GM12892 (cell line): Measurements from ENCODE around the gene PPP5C.
"Not testable (repeated sequence)": the region's sequence is repeated elsewhere in the genome, so short reads cannot be mapped to it uniquely, and the experiment has no call there.

Experiments
- DNase-seq: peaks from one replicate; pipeline ENCODE4 v3.0.0; 2011; ENCODE audit not compliant: insufficient read length
- FAIRE-seq: peaks from 2 replicates; lab custom pipeline; 2011; peaks lifted over from hg19 to GRCh38; lab: Jason Lieb, UNC
- POLR2A ChIP-seq: IDR thresholded peaks from 2 replicates; pipeline ENCODE4 v1.6.1; 2011; ENCODE audit warnings: low read depth, low read length, control low read depth
- POLR2AphosphoS5 ChIP-seq: IDR thresholded peaks from 2 replicates; pipeline ENCODE4 v1.6.1; 2011; ENCODE audit warnings: low read depth, low read length, control low read depth
- TAF1 ChIP-seq: IDR thresholded peaks from 2 replicates; pipeline ENCODE4 v1.6.1; 2011; ENCODE audit warnings: low read depth, mild to moderate bottlenecking, control low read depth, low read length, borderline replicate concordance

Gene PPP5C

GRCh38 chr19:46411088-46411924 is 64.4 kb downstream of the PPP5C start:
- no peak for FAIRE-seq
- no peak for TF ChIP-seq POLR2AphosphoS5
- no peak for TF ChIP-seq TAF1
- no peak for TF ChIP-seq POLR2A
- DNase-seq = no peak

GRCh38 chr19:46411925-46412649 is 65.2 kb downstream of the PPP5C start:
- no peak for TF ChIP-seq TAF1
- TF ChIP-seq POLR2A = no peak
- TF ChIP-seq POLR2AphosphoS5 = no peak
- FAIRE-seq (no peak), DNase-seq (no peak)

- DNase-seq = no peak
- FAIRE-seq = no peak
- TF ChIP-seq POLR2AphosphoS5 (no peak), POLR2A (no peak), TAF1 (no peak)
Observed at GRCh38 chr19:46412650-46413261, 65.9 kb downstream of the PPP5C start.

- FAIRE-seq (no peak), DNase-seq (no peak)
- TF ChIP-seq POLR2A (no peak), TAF1 (no peak), POLR2AphosphoS5 (no peak)
Observed at GRCh38 chr19:46413262-46414031, 66.6 kb downstream of the PPP5C start, which contains the start of gene CCDC8. CCDC8 (minus strand) TSS chr19:46413564; CDS start chr19:46412810, 754 bp downstream.

- not testable (repeated sequence) for DNase-seq, FAIRE-seq
Observed at GRCh38 chr19:46414899-46415298, 68.0 kb downstream of the PPP5C start.

GRCh38 chr19:46415804-46416709 is 69.2 kb downstream of the PPP5C start:
- FAIRE-seq, DNase-seq: not testable (repeated sequence)

- no peak for DNase-seq
- no peak for FAIRE-seq
- no peak for TF ChIP-seq POLR2AphosphoS5
- no peak for TF ChIP-seq TAF1
- TF ChIP-seq POLR2A = no peak
Observed at GRCh38 chr19:46420056-46420455, 73.2 kb downstream of the PPP5C start.

- DNase-seq (no peak), FAIRE-seq (no peak)
- TF ChIP-seq POLR2A (no peak), TAF1 (no peak), POLR2AphosphoS5 (no peak)
Observed at GRCh38 chr19:46422344-46422743, 75.5 kb downstream of the PPP5C start.

- no peak for FAIRE-seq
- TF ChIP-seq POLR2AphosphoS5 (no peak), TAF1 (no peak), POLR2A (no peak)
- no peak for DNase-seq
Observed at GRCh38 chr19:46423188-46423587, 76.3 kb downstream of the PPP5C start.

- FAIRE-seq = no peak
- TF ChIP-seq TAF1 (no peak), POLR2A (no peak), POLR2AphosphoS5 (no peak)
- no peak for DNase-seq
Observed at GRCh38 chr19:46426035-46426505, 79.2 kb downstream of the PPP5C start.
